Body of pancreas (tissue), 4 donors: Measurements from ENCODE around the gene PANK3.

Source experiments
- CTCF ChIP-seq, 7 experiments: fragments of 450-650 bp in 4 of 7; fragments of 200-600 bp in 3 of 7; sonication (generic) in 3 of 7; IDR thresholded peaks; one replicate each; pipeline ENCODE4 v1.5.1; 2016 to 2019; ENCODE audit warnings: antibody characterized with exemption in 7 of 7
- POLR2A ChIP-seq, 3 donors: fragments of 450-650 bp; IDR thresholded peaks; one replicate each; pipeline ENCODE4 v1.6.1; 2016; ENCODE audit warnings: antibody characterized with exemption in 3 of 3, mild to moderate bottlenecking in 2 of 3

GRCh38 chr5:168549554-168549953, 29.6 kb downstream of the PANK3 start:
- TF ChIP-seq CTCF (IDR thresholded peaks at IDR 0.05) (no peak), POLR2A (IDR thresholded peaks at IDR 0.05) (no peak)
